HG02870 (cell line): ENCODE data around the gene SMC6.

Experiments
- ATAC-seq: cut with Tn5 transposase; IDR thresholded peaks from one replicate; pipeline ENCODE4 v1.9.1; 2021; ENCODE audit warnings: mild to moderate bottlenecking, moderate library complexity; ENCODE audit not compliant: unreplicated experiment

The SMC6 gene

GRCh38 chr2:17753803-17754663, at the start of gene SMC6, which contains the start of gene GEN1:
SMC6 (minus strand) TSS chr2:17753810; CDS start chr2:17745946, 7,864 bp downstream.
GEN1 (plus strand) TSS chr2:17754138; CDS start chr2:17759944, 5,806 bp downstream.
- peak; percentile 66 for ATAC-seq

GRCh38 chr2:17800693-17801458, 47.3 kb upstream of the SMC6 start:
- ATAC-seq: no peak

- no peak for ATAC-seq
Observed at GRCh38 chr2:17800219-17800618, 46.6 kb upstream of the SMC6 start.

- ATAC-seq: no peak
Observed at GRCh38 chr2:17799301-17800120, 45.9 kb upstream of the SMC6 start.

- no peak for ATAC-seq
Observed at GRCh38 chr2:17798338-17798737, 44.7 kb upstream of the SMC6 start.

- no peak for ATAC-seq
Observed at GRCh38 chr2:17795309-17795708, 41.7 kb upstream of the SMC6 start.

GRCh38 chr2:17793803-17794354, 40.3 kb upstream of the SMC6 start:
- peak; percentile 31 for ATAC-seq

GRCh38 chr2:17793296-17793695, 39.7 kb upstream of the SMC6 start:
- peak; percentile 30 for ATAC-seq

GRCh38 chr2:17792515-17792914, 38.9 kb upstream of the SMC6 start:
- peak; percentile 33 for ATAC-seq

- no peak for ATAC-seq
Observed at GRCh38 chr2:17791817-17792130, 38.2 kb upstream of the SMC6 start.

GRCh38 chr2:17791121-17791816, 37.7 kb upstream of the SMC6 start:
- ATAC-seq: no peak

GRCh38 chr2:17790536-17790935, 36.9 kb upstream of the SMC6 start:
- no peak for ATAC-seq

GRCh38 chr2:17788773-17789172, 35.2 kb upstream of the SMC6 start:
- ATAC-seq: peak; percentile 25

- no peak for ATAC-seq
Observed at GRCh38 chr2:17786727-17787126, 33.1 kb upstream of the SMC6 start.

GRCh38 chr2:17781482-17781881, 27.9 kb upstream of the SMC6 start:
- ATAC-seq: no peak

- ATAC-seq: no peak
Observed at GRCh38 chr2:17780546-17780945, 26.9 kb upstream of the SMC6 start.

- ATAC-seq: no peak
Observed at GRCh38 chr2:17772532-17772931, 18.9 kb upstream of the SMC6 start.

- ATAC-seq: no peak
Observed at GRCh38 chr2:17771956-17772355, 18.3 kb upstream of the SMC6 start.

GRCh38 chr2:17768894-17769293, 15.3 kb upstream of the SMC6 start:
- ATAC-seq: no peak

- ATAC-seq: no peak
Observed at GRCh38 chr2:17765398-17765797, 11.8 kb upstream of the SMC6 start.
